Astrocyte of the spinal cord (primary cell): ENCODE results near the gene MAP2K4.

Experiments used
- DNase-seq: peaks from one replicate; pipeline ENCODE4 v3.0.0; 2011; ENCODE audit warnings: low read depth, low spot score
- H3K4me3 ChIP-seq: 2 replicates; pipeline ENCODE4 v1.5.1; 2011; ENCODE audit warnings: low read depth, mild to moderate bottlenecking, low read length, moderate library complexity
- in situ Hi-C: cut with HindIII; loops from 2 replicates; pipeline ENCODE4 v1.10.0; 2017; ENCODE audit warnings: low sequenced_read_pairs
- TF ChIP-seq, protein P1 (sequence below): IDR thresholded peaks from 2 replicates; pipeline ENCODE4 v1.5.1; 2012; ENCODE audit warnings: low read depth, mild to moderate bottlenecking, low read length, inconsistent platforms

Gene MAP2K4

DNA sequence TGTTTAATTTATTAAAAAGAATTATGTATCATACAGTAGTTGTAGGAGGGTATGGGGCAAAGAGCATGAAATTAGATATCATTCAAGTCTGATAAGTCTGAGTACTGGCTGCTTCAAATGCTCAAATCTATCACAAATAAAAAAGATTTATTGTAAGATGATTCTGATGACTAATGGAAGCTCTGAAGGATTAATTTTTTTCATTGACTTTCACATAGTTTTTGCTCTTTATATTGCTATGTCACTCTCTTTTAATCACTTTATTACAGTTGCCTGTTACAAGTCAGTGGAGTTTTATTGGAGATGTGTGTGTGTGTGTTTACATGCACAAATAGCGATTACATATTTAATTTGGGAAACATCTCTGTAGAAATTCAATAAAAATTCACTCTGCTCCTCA, 15.0 kb downstream of the MAP2K4 start:
- in situ Hi-C loops, result no loop called here

DNA sequence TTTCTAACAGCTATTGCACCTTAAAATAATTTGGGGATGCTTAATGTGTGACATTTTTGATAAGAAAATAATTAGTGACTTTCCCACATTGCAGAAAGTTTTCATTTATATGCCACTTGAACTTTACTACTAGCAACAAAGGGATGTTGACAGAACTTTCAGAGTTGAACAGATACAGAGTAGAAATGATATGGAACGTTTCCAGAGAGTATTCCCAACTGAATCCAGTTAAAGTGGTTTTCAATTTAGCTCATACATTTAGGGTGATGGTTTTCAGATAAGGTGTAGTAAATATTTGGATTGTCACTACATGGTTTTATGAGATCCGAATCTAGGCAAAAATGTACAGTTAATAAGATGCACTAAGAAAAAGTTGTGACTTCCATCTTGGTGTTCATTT, 17.3 kb downstream of the MAP2K4 start:
- in situ Hi-C loops, result no loop called here
- no peak for DNase-seq
- H3K4me3 ChIP-seq, result no peak overlapping the region
- TF ChIP-seq, protein P1, sequence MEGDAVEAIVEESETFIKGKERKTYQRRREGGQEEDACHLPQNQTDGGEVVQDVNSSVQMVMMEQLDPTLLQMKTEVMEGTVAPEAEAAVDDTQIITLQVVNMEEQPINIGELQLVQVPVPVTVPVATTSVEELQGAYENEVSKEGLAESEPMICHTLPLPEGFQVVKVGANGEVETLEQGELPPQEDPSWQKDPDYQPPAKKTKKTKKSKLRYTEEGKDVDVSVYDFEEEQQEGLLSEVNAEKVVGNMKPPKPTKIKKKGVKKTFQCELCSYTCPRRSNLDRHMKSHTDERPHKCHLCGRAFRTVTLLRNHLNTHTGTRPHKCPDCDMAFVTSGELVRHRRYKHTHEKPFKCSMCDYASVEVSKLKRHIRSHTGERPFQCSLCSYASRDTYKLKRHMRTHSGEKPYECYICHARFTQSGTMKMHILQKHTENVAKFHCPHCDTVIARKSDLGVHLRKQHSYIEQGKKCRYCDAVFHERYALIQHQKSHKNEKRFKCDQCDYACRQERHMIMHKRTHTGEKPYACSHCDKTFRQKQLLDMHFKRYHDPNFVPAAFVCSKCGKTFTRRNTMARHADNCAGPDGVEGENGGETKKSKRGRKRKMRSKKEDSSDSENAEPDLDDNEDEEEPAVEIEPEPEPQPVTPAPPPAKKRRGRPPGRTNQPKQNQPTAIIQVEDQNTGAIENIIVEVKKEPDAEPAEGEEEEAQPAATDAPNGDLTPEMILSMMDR, result no peak

More for the DNA sequence above, 15.0 kb downstream of the MAP2K4 start:
- TF ChIP-seq, protein P1, result no peak
- H3K4me3 ChIP-seq, result no peak overlapping the region
- DNase-seq, result no peak

DNA sequence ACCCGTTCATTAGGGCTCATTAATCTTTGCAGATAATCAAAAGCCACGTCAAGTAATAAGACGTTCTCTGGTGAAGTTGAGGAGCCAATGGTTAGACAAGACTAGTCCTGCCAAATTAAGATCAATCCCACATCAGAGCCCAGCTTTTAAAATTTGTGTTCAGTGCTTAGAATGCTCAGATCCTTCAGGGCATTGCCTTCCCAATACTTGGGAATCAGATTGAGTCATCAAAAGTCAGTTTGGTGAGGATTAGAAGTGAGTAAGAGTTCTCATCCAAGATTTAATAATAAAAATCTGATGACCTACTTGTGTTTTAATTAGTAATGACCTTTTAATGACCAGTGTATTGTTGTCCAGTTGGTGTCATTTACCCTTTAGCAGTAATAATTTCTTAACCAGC, 19.8 kb downstream of the MAP2K4 start:
- TF ChIP-seq, protein P1, result no peak
- no peak overlapping the region for H3K4me3 ChIP-seq
- in situ Hi-C loops, result no loop called here
- DNase-seq, result no peak

- TF ChIP-seq, protein P1, result no peak
- no peak overlapping the region for H3K4me3 ChIP-seq
- in situ Hi-C loops, result no loop called here
- peak; percentile 79 for DNase-seq
These were observed 20.6 kb downstream of the MAP2K4 start for GRCh38 chr17:12041312-12041711.

DNA sequence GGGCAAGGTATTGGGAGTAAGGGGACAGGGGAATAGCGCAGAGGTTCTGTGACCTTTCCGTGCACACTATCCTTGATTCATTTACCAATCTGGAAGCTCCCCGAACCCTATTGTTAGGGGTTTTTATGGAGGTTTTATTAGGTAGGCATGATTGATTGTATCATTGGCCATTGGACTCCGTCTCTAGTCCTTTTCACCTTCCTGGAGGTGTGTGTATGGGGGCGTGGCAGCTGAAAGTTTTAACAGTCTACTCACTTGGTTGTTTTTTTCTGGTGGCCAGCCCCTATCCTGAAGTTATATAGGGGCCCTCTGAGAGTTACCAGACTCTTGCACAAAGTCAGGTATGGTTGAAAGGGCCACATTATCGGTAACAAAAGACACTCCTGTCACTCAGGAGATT, 23.0 kb downstream of the MAP2K4 start:
- no peak overlapping the region for H3K4me3 ChIP-seq
- TF ChIP-seq, protein P1, result no peak
- DNase-seq, result no peak
- in situ Hi-C loops, result no loop called here

DNA sequence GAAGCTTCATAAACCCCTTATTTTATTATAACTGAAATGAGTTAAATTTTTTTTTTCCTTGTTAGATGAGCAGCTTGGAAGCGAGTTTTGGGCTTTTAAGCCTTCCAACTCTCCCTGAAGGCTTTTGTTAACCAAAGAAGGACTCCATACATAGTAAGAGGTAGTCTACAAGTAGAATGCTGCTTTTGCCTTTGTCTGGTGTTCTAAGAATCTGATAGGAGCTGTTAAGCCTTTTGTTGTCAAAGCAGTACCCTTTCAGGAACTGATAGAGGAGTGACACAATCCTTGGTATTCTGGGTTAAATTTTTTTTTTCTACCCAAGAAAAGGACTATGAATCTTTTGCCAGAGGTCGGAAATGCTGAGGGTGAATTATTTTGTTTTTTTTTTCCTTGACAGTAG, 26.1 kb downstream of the MAP2K4 start:
- no peak overlapping the region for H3K4me3 ChIP-seq
- in situ Hi-C loops, result no loop called here
- DNase-seq, result no peak
- TF ChIP-seq, protein P1, result no peak

GRCh38 chr17:12047681-12048376, 27.2 kb downstream of the MAP2K4 start:
- TF ChIP-seq, protein P1, result no peak
- peak; percentile 17 for DNase-seq
- in situ Hi-C loops, result no loop called here
- H3K4me3 ChIP-seq, result no peak overlapping the region
